ENCODE results near the gene PTPRE. TPM values are rescaled to one million over a fixed set of nuclear protein-coding genes. Genes with fewer than 3 reads are reported as not detected.

Gene PTPRE
- total RNA-seq, 1 experiment from 2014 or later = 12.3 TPM

DNA sequence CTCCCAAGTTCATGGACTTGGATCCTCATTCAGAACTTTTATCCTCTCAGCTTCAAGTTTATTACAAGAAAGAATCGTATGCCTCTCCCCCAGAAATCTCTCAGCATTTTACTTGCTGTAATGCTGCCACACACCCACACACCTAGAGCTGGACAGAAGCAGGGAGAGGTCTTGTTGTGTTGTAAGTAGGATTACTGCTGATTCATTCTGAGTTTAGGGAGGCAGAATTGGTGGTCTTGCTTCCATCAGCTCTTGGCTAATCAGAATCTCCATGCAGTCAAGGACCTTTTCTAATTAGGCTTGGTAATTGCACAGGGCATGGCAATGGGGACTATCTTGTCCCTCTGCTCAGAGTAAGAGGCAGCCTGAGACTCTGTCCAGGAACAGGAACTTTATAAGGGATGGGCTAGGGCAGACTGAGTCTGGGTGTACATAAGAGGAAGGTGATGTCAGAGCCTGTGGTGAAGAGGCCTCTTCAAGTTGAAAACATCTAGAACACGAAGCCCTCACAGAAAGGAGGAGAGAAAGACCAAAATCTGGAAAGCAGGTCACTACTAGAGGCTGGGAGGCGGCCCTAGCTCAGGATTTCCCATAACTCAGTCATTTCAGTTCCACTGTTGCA is 7.0 kb upstream of the PTPRE start (continued):
- no peak for TF ChIP-seq CTCF (IDR thresholded peaks at IDR 0.05 in 2 of 3, conservative IDR thresholded peaks at IDR 0.05 in 1 of 3; ENCODE audit: borderline replicate concordance in 1 of 3, insufficient read depth in 1 of 3, low read depth in 2 of 3, low read length in 2 of 3)
- no peak for TF ChIP-seq EZH2 (IDR thresholded peaks at IDR 0.05)

GRCh38 chr10:127903789-127904188 is 3.1 kb upstream of the PTPRE start:
- intact Hi-C loops (cut with micrococcal nuclease) = loop anchor here (5.0 kb wide), 1 partner anchor 249 kb away; no protein-coding TSS in a partner anchor
- no peak overlapping the region for H3K4me3 ChIP-seq (replicated peaks in 1 of 2; ENCODE audit: low read depth in 1 of 2, low read length in 2 of 2)
- no peaks in the 10 kb centered on the region for H3K9me3 ChIP-seq (ENCODE audit: control insufficient read depth in 1 of 2, insufficient read depth in 1 of 2, low read depth in 1 of 2, low read length in 2 of 2)
- ATAC-seq = no peak
- H3K27me3 ChIP-seq (ENCODE audit: insufficient read depth, low read length) = no peaks in the 10 kb centered on the region
- DNase-seq (ENCODE audit: low read depth, low spot score) = no peak
- peaks cover 19 to 24% of the 10 kb centered on the region in 2 experiments for H3K4me1 ChIP-seq (ENCODE audit: control insufficient read depth in 1 of 2, insufficient read depth in 2 of 2, low read length in 2 of 2)
- POLR2A ChIA-PET = no interaction called here
- H3K36me3 ChIP-seq (ENCODE audit: control insufficient read depth in 1 of 2, insufficient read depth in 2 of 2, low read length in 2 of 2) = no peaks in the 10 kb centered on the region
- TF ChIP-seq EZH2 (IDR thresholded peaks at IDR 0.05) = no peak
- TF ChIP-seq ATF3 (IDR thresholded peaks at IDR 0.05) = no peak
- no peak for TF ChIP-seq TCF7L2 (IDR thresholded peaks at IDR 0.05; ENCODE audit: borderline replicate concordance, extremely low read depth, insufficient read depth, insufficient read length)
- TF ChIP-seq SP1 (IDR thresholded peaks at IDR 0.05; ENCODE audit: low read depth) = no peak
- no peak for TF ChIP-seq FOSL1 (IDR thresholded peaks at IDR 0.05; ENCODE audit: low read depth)
- H3K9ac ChIP-seq (ENCODE audit: low read length) = no peak overlapping the region
- H3K79me2 ChIP-seq (ENCODE audit: insufficient read depth, low read length) = no peaks in the 10 kb centered on the region
- no peaks in the 10 kb centered on the region for H3K9me2 ChIP-seq (ENCODE audit: insufficient read depth)
- RAD21 ChIA-PET (ENCODE audit: low non-redundant PET in 1 of 2, low total read pairs in 2 of 2, uncharacterized antibody in 2 of 2, unreplicated experiment in 2 of 2) = no interaction called here
- no peak overlapping the region for H2AFZ ChIP-seq (ENCODE audit: low read depth, low read length, poor library complexity, severe bottlenecking)
- H3K4me2 ChIP-seq (ENCODE audit: low read length) = no peak overlapping the region
- CTCF ChIA-PET = no interaction called here
- BruUV-seq (replicated peaks) = no TSS peak
- H4K20me1 ChIP-seq (ENCODE audit: insufficient read depth) = no peaks in the 10 kb centered on the region
- H3K27ac ChIP-seq (ENCODE audit: low read depth, low read length) = no peak overlapping the region

Data from HCT116 (cell line).